HG03378 (cell line): Measurements from ENCODE around the gene LUC7L3.

Experiments
- ATAC-seq: cut with Tn5 transposase; IDR thresholded peaks from one replicate; pipeline ENCODE4 v1.9.1; 2021; ENCODE audit warnings: mild to moderate bottlenecking, moderate library complexity; ENCODE audit not compliant: unreplicated experiment

LUC7L3 gene

GRCh38 chr17:50749245-50749644 lies 29.8 kb downstream of the LUC7L3 start:
- ATAC-seq = no peak

GRCh38 chr17:50754521-50754920 lies 35.1 kb downstream of the LUC7L3 start:
- no peak for ATAC-seq

- no peak for ATAC-seq
Observed at GRCh38 chr17:50758524-50758923, 39.1 kb downstream of the LUC7L3 start.

- ATAC-seq = no peak
Observed at GRCh38 chr17:50758989-50759544, 39.7 kb downstream of the LUC7L3 start.

GRCh38 chr17:50762177-50762576 lies 42.8 kb downstream of the LUC7L3 start:
- ATAC-seq = no peak

GRCh38 chr17:50763716-50764475 lies 44.5 kb downstream of the LUC7L3 start:
- no peak for ATAC-seq

GRCh38 chr17:50764734-50765149 lies 45.3 kb downstream of the LUC7L3 start:
- no peak for ATAC-seq

- no peak for ATAC-seq
Observed at GRCh38 chr17:50765454-50766221, 46.2 kb downstream of the LUC7L3 start.

- no peak for ATAC-seq
Observed at GRCh38 chr17:50766222-50767023, 47.0 kb downstream of the LUC7L3 start.

GRCh38 chr17:50767030-50767429 lies 47.6 kb downstream of the LUC7L3 start:
- no peak for ATAC-seq

- ATAC-seq = no peak
Observed at GRCh38 chr17:50767446-50767845, 48.0 kb downstream of the LUC7L3 start, which contains the start of gene ANKRD40CL. Gene ANKRD40CL (minus strand): TSS chr17:50767518. CDS start chr17:50766913, 605 bp downstream.

- no peak for ATAC-seq
Observed at GRCh38 chr17:50768346-50768761, 49.0 kb downstream of the LUC7L3 start.

- no peak for ATAC-seq
Observed at GRCh38 chr17:50769884-50770283, 50.5 kb downstream of the LUC7L3 start.

GRCh38 chr17:50770346-50770745 lies 50.9 kb downstream of the LUC7L3 start:
- ATAC-seq = no peak

GRCh38 chr17:50771991-50772785 lies 52.8 kb downstream of the LUC7L3 start:
- no peak for ATAC-seq

- no peak for ATAC-seq
Observed at GRCh38 chr17:50774225-50774803, 54.9 kb downstream of the LUC7L3 start.

GRCh38 chr17:50775926-50776325 lies 56.5 kb downstream of the LUC7L3 start:
- no peak for ATAC-seq

- no peak for ATAC-seq
Observed at GRCh38 chr17:50778471-50778870, 59.1 kb downstream of the LUC7L3 start.

GRCh38 chr17:50778988-50779387 lies 59.6 kb downstream of the LUC7L3 start:
- no peak for ATAC-seq
